Spleen (tissue), 7 donors: ENCODE data around the gene WFDC6.

Source experiments
- POLR2A ChIP-seq, 3 donors: fragments of 450-650 bp; IDR thresholded peaks; one replicate each; pipeline ENCODE4 v1.5.1; 2017; ENCODE audit warnings: antibody characterized with exemption in 3 of 3, mild to moderate bottlenecking in 1 of 3
- POLR2AphosphoS5 ChIP-seq, 3 donors: sonication (generic); formaldehyde crosslinking; IDR thresholded peaks; one replicate each; pipeline ENCODE4 v1.5.1; 2017; ENCODE audit warnings: antibody characterized with exemption in 3 of 3
- TF ChIP-seq, protein P1 (sequence below), 11 experiments: fragments of 200-600 bp in 7 of 11; fragments of 450-650 bp in 4 of 11; sonication (generic) in 4 of 11; IDR thresholded peaks in 8 of 11; conservative IDR thresholded peaks in 3 of 11; 1 replicate in 7 of 11; 2 replicates in 4 of 11; pipeline versions ENCODE4 v1.4.0 to v1.8.0; 2016 to 2021; ENCODE audit warnings: antibody characterized with exemption in 11 of 11, inconsistent platforms in 4 of 11, mild to moderate bottlenecking in 1 of 11
- donor health status: DM: no; HTN: no; CAD: no; lungs with moderate emphysema.
- donor health status: DM: no; HTN: no; CAD: no.
- donor health status: DM: no; HTN: no; CAD: no.

DNA sequence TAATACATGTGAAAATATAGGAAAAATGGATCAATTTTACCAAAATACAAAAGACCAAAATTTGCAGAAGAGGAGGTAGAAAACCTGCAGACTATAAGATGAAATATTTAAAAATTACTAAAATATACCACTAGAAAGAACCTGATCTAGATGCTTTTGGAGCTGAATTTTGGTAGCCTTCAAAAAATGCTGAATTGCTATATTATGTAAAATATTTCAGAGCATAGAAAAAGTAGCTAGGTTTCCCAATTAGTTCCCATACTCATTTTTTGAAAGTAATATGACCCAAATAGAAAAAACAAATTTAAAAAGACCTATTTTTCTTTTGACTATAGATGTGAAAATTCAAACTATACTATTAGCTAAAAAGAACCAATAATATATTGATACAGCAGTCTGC, 11.5 kb upstream of the WFDC6 start:
- TF ChIP-seq, protein P1, sequence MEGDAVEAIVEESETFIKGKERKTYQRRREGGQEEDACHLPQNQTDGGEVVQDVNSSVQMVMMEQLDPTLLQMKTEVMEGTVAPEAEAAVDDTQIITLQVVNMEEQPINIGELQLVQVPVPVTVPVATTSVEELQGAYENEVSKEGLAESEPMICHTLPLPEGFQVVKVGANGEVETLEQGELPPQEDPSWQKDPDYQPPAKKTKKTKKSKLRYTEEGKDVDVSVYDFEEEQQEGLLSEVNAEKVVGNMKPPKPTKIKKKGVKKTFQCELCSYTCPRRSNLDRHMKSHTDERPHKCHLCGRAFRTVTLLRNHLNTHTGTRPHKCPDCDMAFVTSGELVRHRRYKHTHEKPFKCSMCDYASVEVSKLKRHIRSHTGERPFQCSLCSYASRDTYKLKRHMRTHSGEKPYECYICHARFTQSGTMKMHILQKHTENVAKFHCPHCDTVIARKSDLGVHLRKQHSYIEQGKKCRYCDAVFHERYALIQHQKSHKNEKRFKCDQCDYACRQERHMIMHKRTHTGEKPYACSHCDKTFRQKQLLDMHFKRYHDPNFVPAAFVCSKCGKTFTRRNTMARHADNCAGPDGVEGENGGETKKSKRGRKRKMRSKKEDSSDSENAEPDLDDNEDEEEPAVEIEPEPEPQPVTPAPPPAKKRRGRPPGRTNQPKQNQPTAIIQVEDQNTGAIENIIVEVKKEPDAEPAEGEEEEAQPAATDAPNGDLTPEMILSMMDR (IDR thresholded peaks at IDR 0.05 in 8 of 11, conservative IDR thresholded peaks at IDR 0.05 in 3 of 11) = no peak
- no peak for TF ChIP-seq POLR2A (IDR thresholded peaks at IDR 0.05)
- no peak for TF ChIP-seq POLR2AphosphoS5 (IDR thresholded peaks at IDR 0.05)
